ENCODE measurements around the gene GRID2. TPM values are rescaled to one million over a fixed set of nuclear protein-coding genes. Genes with fewer than 3 reads are reported as not detected.

GRID2 gene
- total and polyA plus RNA-seq, 9 of the 15 experiments (the other 6 are each of a cell fraction or from before 2014, with no cell fraction given) = 0.04 TPM; not detected in 7

DNA sequence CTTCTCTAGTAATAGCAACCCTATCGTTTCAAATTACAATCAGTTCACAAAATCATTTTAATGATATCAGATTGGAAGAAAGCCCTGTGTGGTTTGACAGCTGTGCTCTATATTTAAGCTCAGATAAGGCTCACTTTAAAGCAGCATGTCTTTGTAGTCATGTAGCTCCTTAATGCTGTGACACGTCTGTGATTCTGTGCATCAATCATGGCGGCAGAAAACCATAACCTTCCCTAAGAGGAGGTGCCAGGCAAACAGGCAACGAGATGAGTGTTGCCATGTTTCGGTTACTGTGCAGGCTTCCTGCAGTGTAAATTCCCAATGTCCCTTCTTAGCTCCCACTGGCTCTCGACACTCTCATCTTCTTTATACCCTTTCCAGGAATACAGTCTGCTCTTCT lies 212.7 kb downstream of the GRID2 start:
- Histone ChIP-seq H3K9me1 (ENCODE audit: control insufficient read depth, insufficient read depth, low read length) (no peaks in the 10 kb centered on the region), H3K27ac (ENCODE audit: extremely low read depth, low read depth, low read length) (no peak overlapping the region), H3K27me3 (ENCODE audit: control insufficient read depth in 2 of 2, insufficient read depth in 2 of 2, low read length in 2 of 2) (no peaks in the 10 kb centered on the region), H3K36me3 (ENCODE audit: control insufficient read depth, insufficient read depth, low read length) (no peaks in the 10 kb centered on the region), H4K20me1 (replicated peaks; ENCODE audit: control insufficient read depth, insufficient read depth, low read length) (no peaks in the 10 kb centered on the region), H2AFZ (ENCODE audit: low read depth, low read length) (no peak overlapping the region), H3K4me2 (ENCODE audit: insufficient read depth, low read length) (no peak overlapping the region), H3K79me2 (ENCODE audit: control insufficient read depth, insufficient read depth, low read length) (no peaks in the 10 kb centered on the region), H3K4me3 (no peak overlapping the region), H3K9me3 (replicated peaks; ENCODE audit: control insufficient read depth, insufficient read depth, low read depth, low read length) (no peaks in the 10 kb centered on the region), H3K9ac (ENCODE audit: insufficient read depth in 1 of 2, low read depth in 2 of 2, low read length in 2 of 2) (no peak overlapping the region), H3K4me1 (replicated peaks in 1 of 2; ENCODE audit: control insufficient read depth in 2 of 2, insufficient read depth in 2 of 2, low read length in 2 of 2) (no peaks in the 10 kb centered on the region)
- FAIRE-seq (no peak), ATAC-seq (no peak), DNase-seq (ENCODE audit: extremely low read depth in 1 of 4, low spot score in 3 of 4) (no peak)
- WGBS (ENCODE audit: insufficient coverage, low coverage, missing lambda C conversion rate) = 2% methylated on average over 6 of the region's 6 CpGs
- in situ Hi-C loops (cut with MboI) (no loop called here), intact Hi-C loops (cut with micrococcal nuclease) (no loop called here)
- POLR2A ChIA-PET = no interaction called here
- CTCF ChIA-PET (ENCODE audit: low intra/inter-chr PET ratio) = no interaction called here
- TF ChIP-seq MLX (CRISPR knock-in tag; conservative IDR thresholded peaks at IDR 0.05) (no peak), HMG20A (CRISPR knock-in tag; conservative IDR thresholded peaks at IDR 0.05) (no peak), ZNF23 (CRISPR knock-in tag; IDR thresholded peaks at IDR 0.05) (no peak), MYBL2 (IDR thresholded peaks at IDR 0.05; ENCODE audit: low read depth) (no peak), MYBL2 (CRISPR knock-in tag; IDR thresholded peaks at IDR 0.05; ENCODE audit: borderline replicate concordance) (no peak), ZNF696 (CRISPR knock-in tag; conservative IDR thresholded peaks at IDR 0.05) (no peak), DPF2 (IDR thresholded peaks at IDR 0.05) (no peak), ZNF668 (CRISPR knock-in tag; IDR thresholded peaks at IDR 0.05) (no peak), NFATC3 (IDR thresholded peaks at IDR 0.05) (no peak), CBX2 (IDR thresholded peaks at IDR 0.05; ENCODE audit: insufficient read depth, low read length, poor library complexity, severe bottlenecking) (no peak), ZNF395 (CRISPR knock-in tag; IDR thresholded peaks at IDR 0.05) (no peak), C11orf30 (IDR thresholded peaks at IDR 0.05; ENCODE audit: low read depth) (no peak), ZNF253 (CRISPR knock-in tag; conservative IDR thresholded peaks at IDR 0.05) (no peak), THRB (CRISPR knock-in tag; conservative IDR thresholded peaks at IDR 0.05) (no peak), KAT7 (CRISPR knock-in tag; IDR thresholded peaks at IDR 0.05; ENCODE audit: borderline replicate concordance) (no peak)
- BruUV-seq (replicated peaks) = no TSS peak
